Measurements from ENCODE around the gene CDH4. TPM values are rescaled to one million over a fixed set of nuclear protein-coding genes. Genes with fewer than 3 reads are reported as not detected.
"Not testable (repeated sequence)": the region's sequence is repeated elsewhere in the genome, so short reads cannot be mapped to it uniquely, and the experiment has no call there.

Gene CDH4
- total RNA-seq, 2 donors from 2014 or later: 0.29 to 0.45 TPM

DNA sequence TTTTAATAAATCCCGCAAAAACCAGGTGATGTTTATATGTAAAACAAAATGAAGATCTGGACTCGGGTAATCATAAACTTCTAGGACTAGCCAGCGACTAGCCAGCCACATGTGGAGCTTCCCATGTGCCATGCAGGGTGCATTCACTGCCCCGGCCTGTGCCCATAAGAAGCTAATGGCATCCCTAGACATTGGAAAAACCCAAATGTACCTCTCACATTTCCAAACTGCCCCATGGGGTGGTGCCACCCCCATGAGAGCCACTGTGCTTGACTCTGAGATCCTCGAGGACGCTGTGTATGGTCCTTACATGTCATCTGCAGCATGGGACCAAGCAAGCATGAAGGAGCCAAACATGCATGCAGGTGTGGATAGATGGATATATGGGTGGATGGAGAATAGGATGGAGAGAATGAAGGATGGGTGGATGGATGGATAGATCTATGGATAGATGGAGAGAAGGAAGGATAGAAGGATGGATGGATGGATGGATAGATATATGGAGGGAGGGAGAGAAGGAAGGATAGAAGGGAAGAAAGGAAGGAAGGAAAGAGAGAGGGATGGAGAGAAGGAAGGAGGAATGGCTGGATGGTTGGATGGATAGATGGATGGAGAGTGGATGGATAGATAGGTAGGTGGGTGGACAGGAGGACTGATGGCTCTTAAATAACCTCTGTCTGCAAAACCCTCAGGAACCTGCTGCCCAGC is 203.6 kb downstream of the CDH4 start:
- ATAC-seq (replicated peaks): no peak
- no peak overlapping the region for H3K4me3 Mint-ChIP-seq

DNA sequence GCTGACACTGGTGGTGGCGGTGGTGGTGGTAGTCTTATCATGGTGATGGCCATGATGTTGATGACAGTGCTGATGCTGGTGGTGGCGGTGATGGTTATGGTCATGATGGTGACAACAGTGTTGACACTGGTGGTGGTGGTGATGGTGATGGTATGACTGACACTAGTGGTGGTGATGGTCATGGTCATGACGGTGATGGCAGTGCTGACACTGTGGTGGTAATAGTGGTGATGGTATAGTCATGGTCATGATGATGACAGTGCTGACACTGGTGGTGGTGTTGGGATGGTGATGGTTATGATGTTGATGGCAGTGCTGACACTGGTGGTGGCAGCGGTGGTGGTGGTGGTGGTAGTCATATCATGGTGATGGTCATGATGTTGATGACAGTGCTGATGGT is 205.7 kb downstream of the CDH4 start:
- ATAC-seq (replicated peaks): no peak
- H3K27ac Mint-ChIP-seq: no peak overlapping the region
- no peaks in the 10 kb centered on the region for H3K27me3 Mint-ChIP-seq
- no peak overlapping the region for H3K4me3 Mint-ChIP-seq
- no peaks in the 10 kb centered on the region for H3K4me1 Mint-ChIP-seq
- no peaks in the 10 kb centered on the region for H3K9me3 Mint-ChIP-seq
- no peaks in the 10 kb centered on the region for H3K36me3 Mint-ChIP-seq (ENCODE audit: low read depth)

More for the DNA sequence above, 203.6 kb downstream of the CDH4 start:
- H3K9me3 Mint-ChIP-seq: no peaks in the 10 kb centered on the region
- H3K27me3 Mint-ChIP-seq: no peaks in the 10 kb centered on the region
- H3K36me3 Mint-ChIP-seq (ENCODE audit: low read depth): no peaks in the 10 kb centered on the region
- no peaks in the 10 kb centered on the region for H3K4me1 Mint-ChIP-seq
- no peak overlapping the region for H3K27ac Mint-ChIP-seq

DNA sequence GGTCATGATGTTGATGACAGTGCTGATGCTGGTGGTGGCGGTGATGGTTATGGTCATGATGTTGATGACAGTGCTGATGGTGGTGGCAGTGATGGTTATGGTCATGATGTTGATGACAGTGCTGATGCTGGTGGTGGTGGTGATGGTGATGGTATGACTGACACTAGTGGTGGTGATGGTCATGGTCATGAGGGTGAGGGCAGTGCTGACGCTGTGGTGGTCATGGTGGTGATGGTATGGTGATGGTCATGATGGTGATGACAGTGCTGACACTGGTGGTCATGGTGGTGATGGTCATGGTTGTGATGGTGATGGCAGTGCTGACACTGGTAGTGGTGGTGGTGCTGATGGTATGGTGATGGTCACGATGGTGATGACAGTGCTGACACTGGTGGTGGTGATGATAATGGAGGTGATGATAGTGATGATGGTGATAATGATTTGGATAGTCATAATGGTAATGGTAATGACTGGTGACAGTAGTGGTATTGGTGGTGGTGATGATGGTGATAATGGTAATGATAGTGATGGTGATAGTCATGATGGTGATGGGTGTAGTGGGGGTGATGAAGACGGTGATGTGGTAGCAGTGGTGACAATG is 206.2 kb downstream of the CDH4 start:
- Mint-ChIP-seq H3K4me3 (no peak overlapping the region), H3K4me1 (no peaks in the 10 kb centered on the region), H3K36me3 (ENCODE audit: low read depth) (no peaks in the 10 kb centered on the region), H3K9me3 (peaks cover 4% of the 10 kb centered on the region), H3K27ac (no peak overlapping the region), H3K27me3 (no peaks in the 10 kb centered on the region)
- ATAC-seq (replicated peaks): no peak

DNA sequence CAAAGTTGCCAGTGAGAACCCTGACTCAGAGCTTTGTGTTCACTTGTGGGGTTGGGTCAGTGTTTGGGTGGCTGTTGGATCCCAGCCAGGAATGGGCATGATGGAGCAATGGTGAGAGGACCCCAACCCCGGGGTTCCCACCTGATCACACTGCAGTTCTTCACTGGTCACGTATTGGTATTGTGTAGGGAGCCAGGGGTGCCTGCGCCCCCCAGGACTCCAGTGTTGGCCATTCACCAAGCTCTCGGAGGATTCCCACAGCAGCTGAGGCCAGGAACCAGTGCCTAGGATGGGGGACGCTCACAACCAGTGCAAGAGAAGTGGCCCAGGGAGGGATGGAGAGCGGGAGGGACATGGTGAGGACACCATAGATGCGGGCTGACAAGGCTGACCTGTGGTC is 207.2 kb downstream of the CDH4 start:
- no peaks in the 10 kb centered on the region for H3K36me3 Mint-ChIP-seq (ENCODE audit: low read depth)
- no peak overlapping the region for H3K27ac Mint-ChIP-seq
- H3K27me3 Mint-ChIP-seq: no peaks in the 10 kb centered on the region
- H3K4me3 Mint-ChIP-seq: no peak overlapping the region
- no peaks in the 10 kb centered on the region for H3K4me1 Mint-ChIP-seq
- peaks cover 4% of the 10 kb centered on the region for H3K9me3 Mint-ChIP-seq
- no peak for ATAC-seq (replicated peaks)

DNA sequence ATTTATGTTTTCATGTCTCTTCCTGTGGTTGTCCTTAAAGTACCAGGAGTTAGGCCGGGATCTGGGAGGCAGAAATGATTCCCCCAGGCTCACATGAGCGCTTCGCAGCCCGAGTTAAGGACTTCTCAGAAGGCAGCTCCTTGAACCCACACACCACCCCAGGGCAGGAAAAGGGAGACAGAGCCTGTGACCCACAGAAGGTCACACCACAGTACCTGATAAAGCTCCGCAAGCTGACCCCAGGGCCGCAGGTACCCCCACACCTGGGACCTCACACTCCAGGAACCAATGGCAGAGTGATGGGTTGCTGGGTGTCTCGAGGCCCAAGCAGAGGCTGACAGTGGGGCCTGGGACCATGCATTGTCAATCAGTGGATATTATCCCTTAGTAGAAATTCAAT is 207.6 kb downstream of the CDH4 start:
- Mint-ChIP-seq H3K9me3 (peaks cover 4% of the 10 kb centered on the region), H3K27me3 (no peaks in the 10 kb centered on the region), H3K4me1 (no peaks in the 10 kb centered on the region), H3K36me3 (ENCODE audit: low read depth) (no peaks in the 10 kb centered on the region), H3K27ac (no peak overlapping the region), H3K4me3 (no peak overlapping the region)
- no peak for ATAC-seq (replicated peaks)

DNA sequence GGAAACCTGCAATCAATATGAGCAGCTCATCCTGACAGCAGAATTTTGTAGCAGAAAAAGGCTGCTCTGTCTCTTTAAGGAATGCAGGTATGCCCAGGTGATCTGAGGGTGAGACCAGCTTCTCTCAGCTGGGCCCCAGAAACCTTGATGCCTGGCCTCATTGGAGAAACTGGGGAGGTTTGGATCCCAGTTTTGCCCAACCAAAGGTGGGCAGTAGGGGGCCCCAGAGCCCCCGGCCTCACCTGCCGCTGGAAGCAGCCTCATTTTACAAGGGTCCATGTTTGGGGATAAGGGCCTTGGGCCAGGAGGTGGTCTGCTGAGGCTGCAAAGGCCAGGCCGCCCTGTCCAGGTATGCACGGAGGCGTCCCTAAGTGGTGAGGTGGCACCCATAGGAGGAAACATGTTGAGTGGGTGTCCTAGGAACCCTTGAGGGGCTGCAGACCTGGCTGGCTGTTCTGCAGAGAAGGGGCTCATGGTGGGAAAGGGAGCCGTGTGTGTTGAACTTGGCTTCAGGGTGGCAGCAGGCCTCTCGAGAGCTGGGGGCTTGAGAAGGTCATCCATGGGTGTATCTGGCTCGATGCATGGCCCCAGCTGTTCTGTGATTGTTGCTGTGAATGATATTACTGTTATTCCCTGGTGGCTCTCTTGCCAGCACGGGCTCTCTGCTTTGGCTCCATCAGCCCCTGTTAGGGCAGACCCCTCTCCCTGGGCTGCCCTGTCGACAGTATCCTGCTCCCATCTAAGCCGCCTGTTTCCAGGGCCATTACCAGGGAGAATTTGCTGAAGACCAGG is 208.4 kb downstream of the CDH4 start:
- H3K27me3 Mint-ChIP-seq: no peaks in the 10 kb centered on the region
- no peak overlapping the region for H3K4me3 Mint-ChIP-seq
- H3K36me3 Mint-ChIP-seq (ENCODE audit: low read depth): no peaks in the 10 kb centered on the region
- ATAC-seq (replicated peaks): no peak
- no peaks in the 10 kb centered on the region for H3K4me1 Mint-ChIP-seq
- peaks cover 4% of the 10 kb centered on the region for H3K9me3 Mint-ChIP-seq
- H3K27ac Mint-ChIP-seq: no peak overlapping the region

DNA sequence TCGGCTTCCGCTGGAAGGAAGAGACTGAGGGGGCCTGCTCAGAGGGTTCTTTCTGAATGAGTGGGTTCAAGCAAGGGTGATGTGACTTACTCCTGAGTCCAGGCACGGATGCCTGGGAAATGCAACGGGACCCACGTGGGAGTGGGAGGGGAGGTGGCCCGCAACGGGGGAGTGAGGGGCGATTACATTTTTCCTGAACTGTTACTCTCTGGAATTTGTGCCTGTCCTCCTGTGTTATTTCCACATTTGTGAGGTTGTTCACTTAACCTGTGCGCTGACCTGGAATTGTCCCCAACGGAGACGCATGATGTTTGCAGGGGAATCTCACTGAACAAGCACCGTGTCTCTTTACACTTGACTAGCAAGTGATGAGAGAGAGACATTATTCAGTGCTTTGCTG is 209.4 kb downstream of the CDH4 start:
- Mint-ChIP-seq H3K4me3 (no peak overlapping the region), H3K9me3 (peaks cover 4% of the 10 kb centered on the region), H3K27me3 (no peaks in the 10 kb centered on the region), H3K36me3 (ENCODE audit: low read depth) (no peaks in the 10 kb centered on the region), H3K4me1 (no peaks in the 10 kb centered on the region), H3K27ac (no peak overlapping the region)
- ATAC-seq (replicated peaks): no peak

DNA sequence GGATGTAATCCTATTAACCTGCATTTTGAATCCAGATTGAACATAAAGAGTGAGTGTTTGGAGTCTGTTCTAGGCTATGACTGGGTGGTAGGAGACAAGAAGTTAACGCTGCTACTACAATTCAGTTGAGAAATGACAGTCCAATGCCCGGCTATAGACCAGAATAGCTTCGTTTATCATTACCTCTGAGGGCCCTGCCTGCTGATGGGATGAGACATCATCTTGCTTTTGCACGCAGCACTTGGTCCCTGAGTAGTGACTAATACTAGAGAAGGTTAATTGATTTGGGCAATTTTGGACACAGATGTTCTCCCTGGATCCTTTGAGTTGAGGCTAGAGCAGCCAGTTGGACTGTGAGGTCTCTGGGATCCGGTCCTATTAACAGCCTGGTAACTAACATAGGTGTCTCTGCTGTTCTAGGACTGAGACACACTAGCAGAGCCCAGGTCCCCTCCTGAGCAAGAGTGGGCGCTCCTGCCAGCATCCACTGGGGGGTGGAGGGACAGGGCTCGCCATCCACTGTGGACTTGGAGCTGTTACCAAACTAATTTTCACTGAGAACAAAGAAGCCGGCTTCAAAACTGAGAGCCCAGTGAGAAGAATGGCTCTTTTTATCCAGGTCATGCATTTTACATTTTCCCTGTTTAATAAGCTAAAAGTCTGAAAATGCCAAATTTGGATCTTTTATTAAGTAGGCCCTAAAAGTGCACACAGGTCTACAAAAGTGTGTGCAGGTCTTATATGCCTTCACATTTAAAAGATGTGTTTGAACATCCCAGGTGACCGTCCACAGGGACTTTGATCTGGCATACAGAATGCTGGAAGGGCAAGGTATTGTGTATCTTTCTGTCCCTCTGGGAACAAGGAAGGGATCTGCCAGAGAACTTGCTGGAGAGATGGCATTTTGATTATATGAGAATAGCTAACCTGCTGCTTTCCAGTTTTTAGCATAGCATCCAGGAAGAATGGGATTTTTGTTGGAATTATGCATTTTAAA is 212.5 kb downstream of the CDH4 start:
- Mint-ChIP-seq H3K4me3 (no peak overlapping the region), H3K36me3 (ENCODE audit: low read depth) (no peaks in the 10 kb centered on the region), H3K27ac (no peak overlapping the region), H3K9me3 (peaks cover 8% of the 10 kb centered on the region), H3K4me1 (no peaks in the 10 kb centered on the region), H3K27me3 (no peaks in the 10 kb centered on the region)
- ATAC-seq (replicated peaks): no peak

DNA sequence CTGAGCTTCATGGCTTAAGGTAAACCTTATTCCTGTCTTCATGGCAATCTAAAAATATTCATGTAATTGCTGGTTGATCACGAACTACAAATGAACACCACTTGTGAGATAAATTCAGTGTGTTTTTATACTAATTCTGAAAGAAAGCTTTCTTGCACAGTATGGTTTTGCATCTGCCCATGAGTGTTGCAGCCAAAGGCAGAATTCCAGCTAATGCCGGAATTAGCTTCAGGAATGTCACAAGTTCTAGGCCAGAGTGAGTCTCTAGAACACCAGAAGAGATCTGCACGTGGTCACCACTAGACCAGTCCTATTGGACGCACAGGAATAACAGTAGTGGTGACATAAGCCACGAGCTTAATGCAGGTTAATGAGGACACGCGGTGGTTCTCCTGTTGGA is 223.7 kb downstream of the CDH4 start:
- peaks cover 20% of the 10 kb centered on the region for H3K27me3 Mint-ChIP-seq
- H3K9me3 Mint-ChIP-seq: peaks cover 4% of the 10 kb centered on the region
- no peaks in the 10 kb centered on the region for H3K36me3 Mint-ChIP-seq (ENCODE audit: low read depth)
- H3K27ac Mint-ChIP-seq: no peak overlapping the region
- H3K4me1 Mint-ChIP-seq: no peaks in the 10 kb centered on the region
- H3K4me3 Mint-ChIP-seq: no peak overlapping the region
- no peak for ATAC-seq (replicated peaks)

DNA sequence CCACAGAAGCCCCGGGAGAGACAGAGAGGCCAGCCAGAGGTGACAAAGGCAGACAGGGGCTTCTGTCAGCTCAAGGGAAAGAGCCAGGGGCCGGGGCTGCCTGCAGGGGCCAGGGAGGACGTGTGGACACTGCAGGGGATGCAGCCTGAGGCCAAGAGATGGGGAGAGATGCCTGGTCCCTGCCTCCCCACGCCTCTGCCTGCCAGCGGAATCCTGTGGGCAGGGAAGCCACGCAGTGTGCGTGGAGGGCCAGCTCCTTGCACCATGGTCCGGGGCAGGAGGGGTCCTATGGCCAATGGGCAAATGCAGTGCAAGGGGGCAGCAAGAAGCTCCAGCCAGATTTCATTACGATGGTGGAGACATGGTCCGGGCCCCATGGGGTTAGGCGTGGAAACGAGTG is 224.9 kb downstream of the CDH4 start:
- no peaks in the 10 kb centered on the region for H3K4me1 Mint-ChIP-seq

DNA sequence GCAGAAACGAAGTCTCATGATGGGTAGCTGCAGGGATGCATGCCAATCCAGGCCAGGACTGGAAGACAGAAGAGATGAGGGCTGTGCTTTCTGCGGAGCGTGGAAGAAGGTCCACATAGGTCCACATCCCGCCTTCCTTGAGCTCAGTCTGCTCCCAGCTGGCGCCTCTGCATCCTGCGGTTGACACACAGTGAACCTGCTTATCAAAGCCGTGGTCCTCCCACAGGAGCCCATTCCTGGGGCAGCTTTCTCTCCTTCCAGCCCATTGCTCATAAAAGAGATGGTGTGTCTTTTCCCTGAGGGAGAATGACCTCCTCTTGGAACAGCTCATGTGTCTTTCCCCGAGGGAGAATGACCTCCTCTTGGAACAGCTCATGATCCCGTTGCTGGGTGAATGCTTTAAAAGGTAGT is 225.4 kb downstream of the CDH4 start:
- Mint-ChIP-seq H3K4me3 (no peak overlapping the region), H3K9me3 (peaks cover 4% of the 10 kb centered on the region), H3K27me3 (peaks cover 15% of the 10 kb centered on the region), H3K4me1 (no peaks in the 10 kb centered on the region), H3K27ac (no peak overlapping the region), H3K36me3 (ENCODE audit: low read depth) (no peaks in the 10 kb centered on the region)
- no peak for ATAC-seq (replicated peaks)

More for the DNA sequence above, 224.9 kb downstream of the CDH4 start:
- Mint-ChIP-seq H3K9me3 (peaks cover 4% of the 10 kb centered on the region), H3K27me3 (peaks cover 20% of the 10 kb centered on the region), H3K36me3 (ENCODE audit: low read depth) (no peaks in the 10 kb centered on the region), H3K4me3 (no peak overlapping the region), H3K27ac (no peak overlapping the region)
- ATAC-seq (replicated peaks): no peak

DNA sequence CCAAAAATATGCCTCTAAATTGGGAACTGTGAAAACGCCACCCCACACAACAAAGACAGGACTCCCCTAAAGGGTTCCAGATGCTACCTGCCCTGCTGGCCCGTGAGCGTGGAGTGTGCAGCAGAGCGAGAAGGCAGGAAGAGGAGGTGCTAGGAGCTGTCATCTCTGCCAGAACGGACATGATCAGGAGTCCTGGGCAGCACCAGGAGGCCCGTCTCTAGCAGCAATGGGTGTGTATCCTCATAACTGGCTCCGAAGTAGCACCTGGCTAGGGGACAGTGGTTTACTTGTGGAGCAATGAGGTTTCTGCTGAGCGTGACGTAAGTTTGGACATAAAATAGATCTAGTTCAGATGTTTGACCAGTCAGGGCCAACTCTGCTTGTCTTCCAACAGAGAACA is 226.0 kb downstream of the CDH4 start:
- H3K4me3 Mint-ChIP-seq: no peak overlapping the region
- ATAC-seq (replicated peaks): no peak
- no peaks in the 10 kb centered on the region for H3K4me1 Mint-ChIP-seq
- H3K27ac Mint-ChIP-seq: no peak overlapping the region
- peaks cover 4% of the 10 kb centered on the region for H3K9me3 Mint-ChIP-seq
- H3K36me3 Mint-ChIP-seq (ENCODE audit: low read depth): no peaks in the 10 kb centered on the region
- peaks cover 15% of the 10 kb centered on the region for H3K27me3 Mint-ChIP-seq

DNA sequence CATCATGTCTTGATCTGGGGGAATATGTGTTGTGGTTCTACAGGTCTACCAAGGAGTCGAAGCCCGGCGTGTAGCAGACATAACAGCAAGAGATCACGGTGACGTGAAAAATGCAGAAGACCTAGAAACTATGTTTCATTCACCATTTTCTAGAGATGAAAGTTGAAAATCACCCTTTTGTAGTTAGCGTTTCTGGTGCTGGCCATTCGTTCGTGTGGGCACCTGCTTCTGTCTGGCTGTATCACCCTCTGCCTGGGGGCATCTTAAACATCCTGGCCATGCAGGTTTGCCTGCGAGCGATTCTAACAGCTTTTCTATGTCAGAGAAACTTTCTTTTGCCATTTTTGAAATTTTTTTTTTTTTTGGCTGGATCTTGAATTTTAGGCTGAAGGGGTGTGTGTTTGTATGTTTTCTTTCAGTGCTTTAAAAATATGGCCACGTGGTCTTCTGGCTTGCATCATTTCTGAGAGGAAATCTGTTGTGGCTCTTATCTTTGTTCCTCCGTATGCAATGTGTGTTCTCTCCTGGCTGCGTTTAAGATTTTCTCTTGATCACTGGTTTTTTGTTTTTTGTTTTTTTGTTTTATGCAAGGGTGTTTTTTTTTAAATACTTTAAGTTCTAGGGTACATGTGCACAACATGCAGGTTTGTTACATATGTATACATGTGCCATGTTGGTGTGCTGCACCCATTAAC is 226.7 kb downstream of the CDH4 start:
- H3K27ac Mint-ChIP-seq: no peak overlapping the region
- H3K27me3 Mint-ChIP-seq: peaks cover 12% of the 10 kb centered on the region
- no peak for ATAC-seq (replicated peaks)
- H3K9me3 Mint-ChIP-seq: peaks cover 4% of the 10 kb centered on the region
- H3K36me3 Mint-ChIP-seq (ENCODE audit: low read depth): no peaks in the 10 kb centered on the region
- no peaks in the 10 kb centered on the region for H3K4me1 Mint-ChIP-seq
- H3K4me3 Mint-ChIP-seq: no peak overlapping the region

DNA sequence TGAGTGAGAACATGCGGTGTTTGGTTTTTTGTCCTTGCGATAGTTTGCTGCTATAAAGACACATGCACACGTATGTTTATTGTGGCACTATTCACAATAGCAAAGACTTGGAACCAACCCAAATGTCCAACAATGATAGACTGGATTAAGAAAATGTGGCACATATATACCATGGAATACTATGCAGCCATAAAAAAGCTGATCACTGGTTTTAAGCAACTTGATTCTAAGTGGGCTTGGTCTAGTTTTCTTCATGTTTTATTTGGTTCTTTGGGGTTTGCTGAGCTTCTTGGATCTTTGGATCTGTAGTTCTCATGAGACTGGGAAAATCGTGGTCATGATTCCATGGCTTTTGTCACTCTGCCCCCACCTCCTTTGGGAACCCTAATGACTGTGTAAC is 227.4 kb downstream of the CDH4 start:
- H3K27me3 Mint-ChIP-seq: peaks cover 11% of the 10 kb centered on the region
- not testable (repeated sequence) for ATAC-seq (replicated peaks); H3K27ac Mint-ChIP-seq; H3K9me3 Mint-ChIP-seq; H3K4me3 Mint-ChIP-seq; H3K4me1 Mint-ChIP-seq; H3K36me3 Mint-ChIP-seq (ENCODE audit: low read depth)
